HG03060 (cell line): ENCODE measurements around the gene PRPSAP2.

ENCODE experiments used
- ATAC-seq: cut with Tn5 transposase; IDR thresholded peaks from one replicate; pipeline ENCODE4 v1.9.1; 2021; ENCODE audit warnings: low read depth, moderate number of reproducible peaks; ENCODE audit not compliant: unreplicated experiment

The PRPSAP2 gene

GRCh38 chr17:18960241-18960665, 102.3 kb downstream of the PRPSAP2 start:
- no peak for ATAC-seq

GRCh38 chr17:18960803-18961511, 103.0 kb downstream of the PRPSAP2 start:
- no peak for ATAC-seq

GRCh38 chr17:18961634-18962493, 103.9 kb downstream of the PRPSAP2 start:
- no peak for ATAC-seq

- ATAC-seq: no peak
These were observed 104.5 kb downstream of the PRPSAP2 start for GRCh38 chr17:18962494-18962815.

GRCh38 chr17:18963126-18964017, 105.4 kb downstream of the PRPSAP2 start:
- no peak for ATAC-seq

GRCh38 chr17:18964018-18964351, 106.1 kb downstream of the PRPSAP2 start:
- no peak for ATAC-seq

- no peak for ATAC-seq
These were observed 106.6 kb downstream of the PRPSAP2 start for GRCh38 chr17:18964550-18964949.

GRCh38 chr17:18965530-18966236, 107.8 kb downstream of the PRPSAP2 start:
- no peak for ATAC-seq

GRCh38 chr17:18966831-18967624, 109.1 kb downstream of the PRPSAP2 start:
- no peak for ATAC-seq

- no peak for ATAC-seq
These were observed 110.0 kb downstream of the PRPSAP2 start for GRCh38 chr17:18967916-18968315.

- no peak for ATAC-seq
These were observed 110.4 kb downstream of the PRPSAP2 start for GRCh38 chr17:18968345-18968744.

- no peak for ATAC-seq
These were observed 111.3 kb downstream of the PRPSAP2 start for GRCh38 chr17:18968945-18969887.

GRCh38 chr17:18970582-18971480, 112.9 kb downstream of the PRPSAP2 start:
- no peak for ATAC-seq

GRCh38 chr17:18971801-18972200, 113.9 kb downstream of the PRPSAP2 start:
- no peak for ATAC-seq

GRCh38 chr17:18974407-18975149, 116.6 kb downstream of the PRPSAP2 start:
- no peak for ATAC-seq

GRCh38 chr17:18975597-18975996, 117.7 kb downstream of the PRPSAP2 start:
- ATAC-seq: no peak

GRCh38 chr17:18976201-18976600, 118.3 kb downstream of the PRPSAP2 start:
- ATAC-seq: no peak
